ENCODE measurements around the gene IL24. TPM values are rescaled to one million over a fixed set of nuclear protein-coding genes. Genes with fewer than 3 reads are reported as not detected.

Gene IL24
- total and polyA plus RNA-seq, 8 donors, result not detected

DNA sequence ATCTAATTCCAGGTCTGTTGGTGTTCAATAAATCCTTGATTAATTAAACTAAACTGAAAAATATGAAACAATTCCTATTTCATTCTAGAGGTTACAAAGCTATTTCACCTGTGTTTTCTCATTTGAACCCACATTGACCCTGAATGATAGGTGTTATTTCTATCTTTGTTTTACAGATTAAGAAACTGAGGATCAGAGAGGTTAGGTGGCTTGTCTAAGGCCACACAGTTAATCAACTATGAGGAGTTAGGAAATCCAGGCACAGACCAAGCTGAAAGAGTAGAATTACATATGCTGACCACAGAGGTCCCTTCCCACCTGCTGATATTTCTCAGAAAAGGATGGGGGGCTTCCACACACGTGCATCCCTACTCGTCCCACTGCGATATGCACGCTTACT lies 48.5 kb downstream of the IL24 start:
- DNase-seq, result no peak
- H3K4me3 ChIP-seq, result peak overlapping the region in 1 of 4 donors; percentile 30

DNA sequence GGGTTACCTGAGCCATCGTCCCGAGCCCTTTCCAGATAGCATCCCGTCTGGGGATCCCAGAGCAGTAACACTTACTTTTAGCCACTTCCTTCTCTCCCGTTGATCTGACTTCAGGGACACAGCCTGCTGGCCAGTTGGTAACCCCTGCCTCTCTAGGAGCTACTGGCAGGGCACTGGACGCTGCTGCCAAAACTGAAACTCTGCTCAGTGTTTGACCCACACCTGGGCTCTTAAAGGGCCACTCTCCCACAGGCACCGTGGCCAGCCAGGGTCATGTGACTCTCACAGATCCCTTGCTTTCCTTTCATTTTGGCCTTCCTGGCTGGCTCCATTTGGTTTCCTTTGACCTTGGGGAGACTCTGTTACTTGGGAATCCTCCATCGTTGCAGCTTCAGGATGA lies 49.0 kb downstream of the IL24 start, which contains the start of gene PIGR:
TSS of gene PIGR (minus strand) at position 206 of the 400 bp plus-strand sequence. CDS start 5,935 bp downstream, outside the sequence.
- H3K27ac ChIP-seq, result peak within 1 kb of the TSS in 2 of 4 donors; percentile 46 to 51
- TF ChIP-seq, protein P1, sequence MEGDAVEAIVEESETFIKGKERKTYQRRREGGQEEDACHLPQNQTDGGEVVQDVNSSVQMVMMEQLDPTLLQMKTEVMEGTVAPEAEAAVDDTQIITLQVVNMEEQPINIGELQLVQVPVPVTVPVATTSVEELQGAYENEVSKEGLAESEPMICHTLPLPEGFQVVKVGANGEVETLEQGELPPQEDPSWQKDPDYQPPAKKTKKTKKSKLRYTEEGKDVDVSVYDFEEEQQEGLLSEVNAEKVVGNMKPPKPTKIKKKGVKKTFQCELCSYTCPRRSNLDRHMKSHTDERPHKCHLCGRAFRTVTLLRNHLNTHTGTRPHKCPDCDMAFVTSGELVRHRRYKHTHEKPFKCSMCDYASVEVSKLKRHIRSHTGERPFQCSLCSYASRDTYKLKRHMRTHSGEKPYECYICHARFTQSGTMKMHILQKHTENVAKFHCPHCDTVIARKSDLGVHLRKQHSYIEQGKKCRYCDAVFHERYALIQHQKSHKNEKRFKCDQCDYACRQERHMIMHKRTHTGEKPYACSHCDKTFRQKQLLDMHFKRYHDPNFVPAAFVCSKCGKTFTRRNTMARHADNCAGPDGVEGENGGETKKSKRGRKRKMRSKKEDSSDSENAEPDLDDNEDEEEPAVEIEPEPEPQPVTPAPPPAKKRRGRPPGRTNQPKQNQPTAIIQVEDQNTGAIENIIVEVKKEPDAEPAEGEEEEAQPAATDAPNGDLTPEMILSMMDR (IDR thresholded peaks at IDR 0.05), result no peak

More for the DNA sequence above, 48.5 kb downstream of the IL24 start:
- TF ChIP-seq, protein P1 (IDR thresholded peaks at IDR 0.05), result no peak
- intact Hi-C loops (cut with DNase I), result no loop called here
- peak overlapping the region in 2 of 4 donors; percentile 46 to 51 for H3K27ac ChIP-seq
- no peaks in the 10 kb centered on the region for H3K36me3 ChIP-seq
- 85 to 93% methylated on average over 4 of the region's 4 CpGs for WGBS, 2 donors
- no peak for ATAC-seq
- no peaks in the 10 kb centered on the region for H3K9me3 ChIP-seq
- FAIRE-seq, result no peak
- no peaks in the 10 kb centered on the region for H3K27me3 ChIP-seq
- H3K4me1 ChIP-seq, result peaks cover 0 to 39% (median 8%) of the 10 kb centered on the region in 3 donors

DNA sequence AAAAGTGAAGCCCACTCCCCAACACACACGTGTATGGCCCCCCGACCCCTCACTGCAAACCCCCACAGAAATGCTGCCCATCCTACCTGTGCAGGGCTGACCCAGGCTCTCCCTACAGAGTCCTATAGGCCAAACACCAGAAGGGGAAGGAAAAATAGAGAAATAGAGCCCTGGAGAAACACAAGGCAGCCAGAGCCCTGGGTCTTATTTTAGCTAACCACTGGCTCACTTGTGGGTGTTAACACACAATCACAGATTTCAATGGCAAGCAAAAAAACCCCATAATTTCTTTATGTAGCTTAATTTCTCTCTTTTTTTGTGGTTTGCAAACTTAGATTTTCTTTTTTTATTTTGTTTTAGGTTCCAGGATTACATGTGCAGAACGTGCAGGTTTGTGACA lies 50.0 kb downstream of the IL24 start:
- no peak for DNase-seq
- no peak for FAIRE-seq
- Histone ChIP-seq H3K4me1 (peaks cover 0 to 37% (median 13%) of the 10 kb centered on the region in 3 donors), H3K9me3 (no peaks in the 10 kb centered on the region), H3K36me3 (no peaks in the 10 kb centered on the region), H3K27ac (no peak overlapping the region), H3K4me3 (no peak overlapping the region), H3K27me3 (no peaks in the 10 kb centered on the region)
- 81 to 87% methylated on average over 3 of the region's 3 CpGs for WGBS, 2 donors
- ATAC-seq, result no peak
- TF ChIP-seq, protein P1 (IDR thresholded peaks at IDR 0.05), result no peak
- intact Hi-C loops (cut with DNase I), result no loop called here

More for the DNA sequence above, 49.0 kb downstream of the IL24 start, which contains the start of gene PIGR:
- intact Hi-C loops (cut with DNase I), result no loop called here
- DNase-seq (peak in 2 of 6 donors; percentile 23 to 28), FAIRE-seq (no peak), ATAC-seq (peak; percentile 35 to 71 (median 58))
- Histone ChIP-seq H3K36me3 (no peaks in the 10 kb centered on the region), H3K27me3 (no peaks in the 10 kb centered on the region), H3K4me1 (peaks cover 0 to 39% (median 10%) of the 10 kb centered on the region in 3 donors), H3K9me3 (no peaks in the 10 kb centered on the region), H3K4me3 (peak within 1 kb of the TSS in 1 of 4 donors; percentile 30)
- WGBS, 2 donors, result 19 to 23% methylated on average over 7 of the region's 7 CpGs

DNA sequence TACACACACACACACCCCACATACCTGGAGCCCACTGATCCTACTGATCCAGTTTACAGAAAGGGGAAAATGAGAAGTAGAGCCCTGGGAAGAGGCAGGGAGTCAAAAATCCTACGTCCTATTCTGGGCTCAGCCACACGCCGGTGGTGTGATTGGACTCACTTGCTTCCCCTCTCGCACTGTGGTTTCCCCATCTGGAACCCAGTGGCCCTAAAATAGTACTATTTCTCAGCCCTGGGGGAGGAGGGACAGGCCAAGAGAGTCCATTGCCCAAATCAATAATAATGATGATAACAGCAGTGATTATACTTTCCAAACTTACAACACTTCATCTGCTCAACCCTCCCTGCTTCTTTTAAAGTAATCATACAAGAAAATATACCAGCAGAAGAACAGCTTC lies 52.0 kb downstream of the IL24 start:
- TF ChIP-seq, protein P1 (IDR thresholded peaks at IDR 0.05), result no peak
- Histone ChIP-seq H3K27me3 (no peaks in the 10 kb centered on the region), H3K27ac (no peak overlapping the region), H3K4me3 (no peak overlapping the region), H3K9me3 (no peaks in the 10 kb centered on the region), H3K36me3 (no peaks in the 10 kb centered on the region), H3K4me1 (peaks cover 5 to 42% (median 32%) of the 10 kb centered on the region in 3 donors)
- intact Hi-C loops (cut with DNase I), result no loop called here
- 57 to 59% methylated on average over 4 of the region's 4 CpGs for WGBS, 2 donors
- FAIRE-seq, result no peak
- no peak for DNase-seq
- no peak for ATAC-seq

DNA sequence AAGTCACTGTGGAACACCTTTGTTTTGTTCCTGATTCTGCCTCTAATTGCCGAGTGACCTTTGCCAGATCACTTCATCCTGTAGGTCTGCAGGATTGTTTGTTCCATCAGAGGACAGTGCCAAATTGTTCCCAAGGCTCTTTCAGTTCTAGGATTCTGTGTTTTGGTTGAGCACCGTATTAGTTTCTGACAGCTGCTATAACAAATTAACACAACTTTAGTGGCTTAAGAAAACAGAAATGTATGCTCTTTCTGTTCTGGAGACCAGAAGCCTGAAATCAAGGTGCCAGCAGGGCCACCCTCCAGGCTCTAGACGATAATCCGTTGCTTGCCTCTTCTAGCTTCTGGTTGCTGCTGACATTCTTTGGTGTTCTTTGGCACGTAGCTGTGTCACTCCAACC lies 52.4 kb downstream of the IL24 start:
- no peak for ATAC-seq
- H3K27ac ChIP-seq, result no peak overlapping the region
- TF ChIP-seq, protein P1 (IDR thresholded peaks at IDR 0.05), result no peak
- no peak for DNase-seq
- H3K4me1 ChIP-seq, result peaks cover 7 to 44% (median 32%) of the 10 kb centered on the region in 3 donors
- intact Hi-C loops (cut with DNase I), result no loop called here
- 80 to 86% methylated on average over 5 of the region's 5 CpGs for WGBS, 2 donors
- H3K9me3 ChIP-seq, result no peaks in the 10 kb centered on the region
- no peak overlapping the region for H3K4me3 ChIP-seq
- no peaks in the 10 kb centered on the region for H3K27me3 ChIP-seq
- FAIRE-seq, result no peak
- no peaks in the 10 kb centered on the region for H3K36me3 ChIP-seq

Data from pancreas (tissue), 10 donors.